Liver (tissue), 3 donors: Measurements from ENCODE around the gene PTPRN2.
A peak's percentile ranks its signal among the peaks of the same experiment; 100 is the strongest.
"Not testable (repeated sequence)": the region's sequence is repeated elsewhere in the genome, so short reads cannot be mapped to it uniquely, and the experiment has no call there.

Source experiments
- CTCF ChIP-seq: fragments of 150-350 bp; IDR thresholded peaks from 2 replicates; pipeline ENCODE4 v1.5.1; 2017; ENCODE audit warnings: improper control_type of control experiment, low read depth, low read length; ENCODE audit not compliant: missing input control
- EGR1 ChIP-seq, 2 donors: IDR thresholded peaks; 2 replicates each; pipeline ENCODE4 v1.6.1; 2016 to 2018; ENCODE audit warnings: antibody characterized with exemption in 2 of 2, low read depth in 2 of 2
- HNF4G ChIP-seq: IDR thresholded peaks from 2 replicates; pipeline ENCODE4 v1.6.1; 2016; ENCODE audit warnings: antibody characterized with exemption
- JUND ChIP-seq, 2 donors: IDR thresholded peaks; 2 replicates each; pipeline ENCODE4 v1.6.1; 2016; ENCODE audit warnings: antibody characterized with exemption in 2 of 2
- MAX ChIP-seq: IDR thresholded peaks from 2 replicates; pipeline ENCODE4 v1.6.1; 2016; ENCODE audit warnings: antibody characterized with exemption
- RAD21 ChIP-seq, 2 donors: IDR thresholded peaks; 2 replicates each; pipeline ENCODE4 v1.6.1; 2016; ENCODE audit warnings: antibody characterized with exemption in 2 of 2, mild to moderate bottlenecking in 2 of 2
- RXRA ChIP-seq, 2 donors: IDR thresholded peaks; 2 replicates each; pipeline ENCODE4 v1.6.1; 2017 to 2018; ENCODE audit warnings: antibody characterized with exemption in 2 of 2, mild to moderate bottlenecking in 1 of 2
- TAF1 ChIP-seq: conservative IDR thresholded peaks from 2 replicates; pipeline ENCODE4 v1.6.1; 2016; ENCODE audit warnings: antibody characterized with exemption, mild to moderate bottlenecking
- YY1 ChIP-seq: IDR thresholded peaks from 2 replicates; pipeline ENCODE4 v1.6.1; 2016; ENCODE audit warnings: antibody characterized with exemption, mild to moderate bottlenecking
- ZBTB33 ChIP-seq: IDR thresholded peaks from 2 replicates; pipeline ENCODE4 v1.6.1; 2016; ENCODE audit warnings: antibody characterized with exemption
- donor health status: healthy.
- donor health status: healthy.

GRCh38 chr7:158507175-158507574, 80.4 kb downstream of the PTPRN2 start:
- not testable (repeated sequence) for TF ChIP-seq CTCF; RAD21 (IDR thresholded peaks at IDR 0.05); TAF1; YY1; ZBTB33; JUND (IDR thresholded peaks at IDR 0.05); MAX; HNF4G; EGR1 (IDR thresholded peaks at IDR 0.05; ENCODE audit: low read depth in 2 of 2)
- TF ChIP-seq RXRA (IDR thresholded peaks at IDR 0.05): peak in 1 of 2 donors; percentile 3
